ENCODE measurements around the gene SERPINB4.

DNA sequence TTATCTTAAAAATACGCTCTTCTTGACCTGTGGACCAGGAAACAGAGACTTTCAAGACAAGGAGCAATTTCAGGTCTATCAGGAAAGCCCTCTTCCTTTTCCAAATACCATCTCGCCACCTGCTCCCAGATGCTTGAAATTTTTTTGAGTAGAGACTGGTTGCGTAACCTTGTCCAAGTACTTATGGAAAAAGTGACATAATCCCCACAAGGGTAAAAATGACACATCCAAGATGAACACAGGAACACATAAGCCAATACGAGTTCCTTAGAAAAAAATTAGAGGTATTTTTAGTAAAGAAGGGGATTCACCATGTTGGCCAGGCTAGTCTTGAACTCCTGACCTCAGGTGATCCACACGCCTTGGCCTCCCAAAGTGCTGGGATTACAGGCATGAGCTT, 55.1 kb downstream of the SERPINB4 start:
- TF ChIP-seq, protein P1, sequence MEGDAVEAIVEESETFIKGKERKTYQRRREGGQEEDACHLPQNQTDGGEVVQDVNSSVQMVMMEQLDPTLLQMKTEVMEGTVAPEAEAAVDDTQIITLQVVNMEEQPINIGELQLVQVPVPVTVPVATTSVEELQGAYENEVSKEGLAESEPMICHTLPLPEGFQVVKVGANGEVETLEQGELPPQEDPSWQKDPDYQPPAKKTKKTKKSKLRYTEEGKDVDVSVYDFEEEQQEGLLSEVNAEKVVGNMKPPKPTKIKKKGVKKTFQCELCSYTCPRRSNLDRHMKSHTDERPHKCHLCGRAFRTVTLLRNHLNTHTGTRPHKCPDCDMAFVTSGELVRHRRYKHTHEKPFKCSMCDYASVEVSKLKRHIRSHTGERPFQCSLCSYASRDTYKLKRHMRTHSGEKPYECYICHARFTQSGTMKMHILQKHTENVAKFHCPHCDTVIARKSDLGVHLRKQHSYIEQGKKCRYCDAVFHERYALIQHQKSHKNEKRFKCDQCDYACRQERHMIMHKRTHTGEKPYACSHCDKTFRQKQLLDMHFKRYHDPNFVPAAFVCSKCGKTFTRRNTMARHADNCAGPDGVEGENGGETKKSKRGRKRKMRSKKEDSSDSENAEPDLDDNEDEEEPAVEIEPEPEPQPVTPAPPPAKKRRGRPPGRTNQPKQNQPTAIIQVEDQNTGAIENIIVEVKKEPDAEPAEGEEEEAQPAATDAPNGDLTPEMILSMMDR (IDR thresholded peaks at IDR 0.05) = no peak
- no peak for TF ChIP-seq POLR2A (IDR thresholded peaks at IDR 0.05)
